Uterus (tissue), 4 donors: Measurements from ENCODE around the gene PXK. TPM values are rescaled to one million over a fixed set of nuclear protein-coding genes. Genes with fewer than 3 reads are reported as not detected.

ENCODE experiments used
- DNase-seq, 2 donors: peaks; one replicate each; pipeline ENCODE4 v3.0.0-alpha.2; 2019 to 2020
- H3K27ac ChIP-seq, 2 donors: fragments of 200-600 bp; sonication (generic); 1 replicate in 1 of 2; 2 replicates in 1 of 2; pipeline ENCODE4 v1.5.1; 2016 to 2018
- H3K27me3 ChIP-seq, 2 donors: fragments of 200-600 bp; sonication (generic); one replicate each; pipeline ENCODE4 v1.5.1; 2018 to 2019; ENCODE audit warnings: control low read depth in 1 of 2
- H3K36me3 ChIP-seq, 2 donors: fragments of 200-600 bp; sonication (generic); one replicate each; pipeline ENCODE4 v1.5.1; 2019; ENCODE audit warnings: control low read depth in 1 of 2
- H3K4me1 ChIP-seq, 2 donors: fragments of 200-600 bp; sonication (generic); one replicate each; pipeline ENCODE4 v1.5.1; 2018 to 2019; ENCODE audit warnings: control low read depth in 1 of 2
- H3K4me3 ChIP-seq, 2 donors: fragments of 200-600 bp; sonication (generic); 1 replicate in 1 of 2; 2 replicates in 1 of 2; pipeline ENCODE4 v1.5.1; 2018 to 2019; ENCODE audit warnings: mild to moderate bottlenecking in 1 of 2
- H3K9me3 ChIP-seq, 2 donors: fragments of 200-600 bp; sonication (generic); one replicate each; pipeline ENCODE4 v1.5.1; 2019; ENCODE audit warnings: control low read depth in 1 of 2
- CTCF ChIP-seq, 4 experiments: fragments of 200-600 bp in 2 of 4; fragments of 450-650 bp in 2 of 4; sonication (generic) in 2 of 4; IDR thresholded peaks; one replicate each; pipeline ENCODE4 v1.5.1; 2016 to 2019; ENCODE audit warnings: antibody characterized with exemption in 4 of 4, mild to moderate bottlenecking in 2 of 4, moderate library complexity in 1 of 4
- POLR2A ChIP-seq, 2 donors: fragments of 450-650 bp; IDR thresholded peaks; one replicate each; pipeline ENCODE4 v1.6.1; 2016; ENCODE audit warnings: antibody characterized with exemption in 2 of 2, mild to moderate bottlenecking in 1 of 2, moderate library complexity in 1 of 2
- intact Hi-C: fragments of 100-400 bp; cut with DNase I; formaldehyde crosslinking; loops from one replicate; pipeline ENCODE4 v1.15.1; 2023; ENCODE audit warnings: low total_unique reads
- total RNA-seq, 4 donors: library from RNA; depleted of rRNA in 3 of 4; stranded (reverse); fragments of >200 nt in 3 of 4; gene quantifications; one replicate each; pipeline versions ENCODE4 v1.1.0 to v1.2.4, GENCODE V29; 2014 to 2023
- donor health status: DM: yes; HTN: yes; CAD: no.

Gene PXK
- total RNA-seq, 4 donors from 2014 or later = 15.1 to 50.5 (median 41.1) TPM

- intact Hi-C loops = no loop called here
- Histone ChIP-seq H3K27ac (no peak overlapping the region), H3K36me3 (no peaks in the 10 kb centered on the region), H3K9me3 (no peaks in the 10 kb centered on the region), H3K27me3 (no peaks in the 10 kb centered on the region), H3K4me3 (no peak overlapping the region), H3K4me1 (no peaks in the 10 kb centered on the region)
- TF ChIP-seq CTCF (IDR thresholded peaks at IDR 0.05) = no peak
- TF ChIP-seq POLR2A (IDR thresholded peaks at IDR 0.05) = no peak
- DNase-seq = no peak
Observed at GRCh38 chr3:58358808-58359207, 26.1 kb downstream of the PXK start.

- H3K4me1 ChIP-seq = no peaks in the 10 kb centered on the region
- no peak overlapping the region for H3K27ac ChIP-seq
- H3K27me3 ChIP-seq = no peaks in the 10 kb centered on the region
- no peaks in the 10 kb centered on the region for H3K9me3 ChIP-seq
- DNase-seq = no peak
- no peaks in the 10 kb centered on the region for H3K36me3 ChIP-seq
- TF ChIP-seq CTCF (IDR thresholded peaks at IDR 0.05) = no peak
- intact Hi-C loops = no loop called here
- H3K4me3 ChIP-seq = no peak overlapping the region
Observed at GRCh38 chr3:58359621-58360020, 26.9 kb downstream of the PXK start.

- TF ChIP-seq POLR2A (IDR thresholded peaks at IDR 0.05) (no peak), CTCF (IDR thresholded peaks at IDR 0.05) (no peak)
- intact Hi-C loops = no loop called here
Observed at GRCh38 chr3:58361866-58362265, 29.2 kb downstream of the PXK start.

GRCh38 chr3:58366699-58367098 is 34.0 kb downstream of the PXK start:
- Histone ChIP-seq H3K4me3 (no peak overlapping the region), H3K9me3 (no peaks in the 10 kb centered on the region), H3K27ac (no peak overlapping the region), H3K36me3 (no peaks in the 10 kb centered on the region), H3K27me3 (no peaks in the 10 kb centered on the region), H3K4me1 (no peaks in the 10 kb centered on the region)
- TF ChIP-seq CTCF (IDR thresholded peaks at IDR 0.05) (no peak), POLR2A (IDR thresholded peaks at IDR 0.05) (no peak)
- intact Hi-C loops = no loop called here
- DNase-seq = no peak

More at GRCh38 chr3:58361866-58362265, 29.2 kb downstream of the PXK start:
- no peaks in the 10 kb centered on the region for H3K36me3 ChIP-seq
- H3K27me3 ChIP-seq = no peaks in the 10 kb centered on the region
- no peak overlapping the region for H3K4me3 ChIP-seq
- H3K9me3 ChIP-seq = no peaks in the 10 kb centered on the region
- H3K27ac ChIP-seq = no peak overlapping the region
- DNase-seq = no peak
- H3K4me1 ChIP-seq = no peaks in the 10 kb centered on the region

- Histone ChIP-seq H3K4me1 (no peaks in the 10 kb centered on the region), H3K27ac (no peak overlapping the region), H3K4me3 (no peak overlapping the region), H3K36me3 (no peaks in the 10 kb centered on the region), H3K27me3 (no peaks in the 10 kb centered on the region), H3K9me3 (no peaks in the 10 kb centered on the region)
- intact Hi-C loops = no loop called here
- no peak for TF ChIP-seq POLR2A (IDR thresholded peaks at IDR 0.05)
- no peak for TF ChIP-seq CTCF (IDR thresholded peaks at IDR 0.05)
- DNase-seq = no peak
Observed at GRCh38 chr3:58369038-58369437, 36.3 kb downstream of the PXK start.
